NCI-H146 (cell line): ENCODE data around the gene ADAM12.
A peak's percentile ranks its signal among the peaks of the same experiment; 100 is the strongest.
"Not testable (repeated sequence)": the region's sequence is repeated elsewhere in the genome, so short reads cannot be mapped to it uniquely, and the experiment has no call there.

Experiments used
- DNase-seq: peaks from one replicate; lab custom pipeline; 2025; lab: John Stamatoyannopoulos, UW

ADAM12 gene

GRCh38 chr10:126405239-126405775, 17.0 kb upstream of the ADAM12 start:
- no peak for DNase-seq

GRCh38 chr10:126402721-126403695, 14.7 kb upstream of the ADAM12 start:
- peak; percentile 79 for DNase-seq

- DNase-seq: no peak
Observed at GRCh38 chr10:126400641-126401040, 12.4 kb upstream of the ADAM12 start.

GRCh38 chr10:126398924-126399323, 10.6 kb upstream of the ADAM12 start:
- no peak for DNase-seq

- DNase-seq: no peak
Observed at GRCh38 chr10:126398383-126398743, 10.1 kb upstream of the ADAM12 start.

- peak; percentile 39 for DNase-seq
Observed at GRCh38 chr10:126397640-126398382, 9.5 kb upstream of the ADAM12 start.

- DNase-seq: no peak
Observed at GRCh38 chr10:126397156-126397555, 8.9 kb upstream of the ADAM12 start.

GRCh38 chr10:126394948-126395347, 6.7 kb upstream of the ADAM12 start:
- no peak for DNase-seq

GRCh38 chr10:126393076-126393475, 4.8 kb upstream of the ADAM12 start:
- no peak for DNase-seq

- DNase-seq: peak; percentile 11
Observed at GRCh38 chr10:126392469-126392868, 4.2 kb upstream of the ADAM12 start.

- no peak for DNase-seq
Observed at GRCh38 chr10:126392068-126392467, 3.8 kb upstream of the ADAM12 start.

GRCh38 chr10:126391192-126391885, 3.1 kb upstream of the ADAM12 start:
- DNase-seq: peak; percentile 63

GRCh38 chr10:126390324-126390723, 2.0 kb upstream of the ADAM12 start:
- no peak for DNase-seq

- DNase-seq: peak; percentile 69
Observed at GRCh38 chr10:126387041-126387921, 996 bp downstream of the ADAM12 start.

GRCh38 chr10:126384269-126384873, 3.9 kb downstream of the ADAM12 start:
- DNase-seq: no peak

- no peak for DNase-seq
Observed at GRCh38 chr10:126380352-126381076, 7.8 kb downstream of the ADAM12 start.

GRCh38 chr10:126379166-126379565, 9.1 kb downstream of the ADAM12 start:
- DNase-seq: not testable (repeated sequence)

GRCh38 chr10:126376956-126377355, 11.3 kb downstream of the ADAM12 start:
- DNase-seq: no peak

GRCh38 chr10:126375926-126376554, 12.2 kb downstream of the ADAM12 start:
- DNase-seq: no peak

GRCh38 chr10:126375299-126375698, 13.0 kb downstream of the ADAM12 start:
- DNase-seq: no peak
